HL-60/S4 treated with phorbol 12-myristate 13-acetate at 8.2 ng/mL for 4 days and 3 days (cell line): Measurements from ENCODE around the gene CELA2A.

Experiments
- in situ Hi-C: fragments of 300-500 bp; cut with MboI; formaldehyde crosslinking; loops from 2 replicates; pipeline ENCODE4 v1.15.0; 2022; ENCODE audit warnings: low sequenced_read_pairs

The CELA2A gene

DNA sequence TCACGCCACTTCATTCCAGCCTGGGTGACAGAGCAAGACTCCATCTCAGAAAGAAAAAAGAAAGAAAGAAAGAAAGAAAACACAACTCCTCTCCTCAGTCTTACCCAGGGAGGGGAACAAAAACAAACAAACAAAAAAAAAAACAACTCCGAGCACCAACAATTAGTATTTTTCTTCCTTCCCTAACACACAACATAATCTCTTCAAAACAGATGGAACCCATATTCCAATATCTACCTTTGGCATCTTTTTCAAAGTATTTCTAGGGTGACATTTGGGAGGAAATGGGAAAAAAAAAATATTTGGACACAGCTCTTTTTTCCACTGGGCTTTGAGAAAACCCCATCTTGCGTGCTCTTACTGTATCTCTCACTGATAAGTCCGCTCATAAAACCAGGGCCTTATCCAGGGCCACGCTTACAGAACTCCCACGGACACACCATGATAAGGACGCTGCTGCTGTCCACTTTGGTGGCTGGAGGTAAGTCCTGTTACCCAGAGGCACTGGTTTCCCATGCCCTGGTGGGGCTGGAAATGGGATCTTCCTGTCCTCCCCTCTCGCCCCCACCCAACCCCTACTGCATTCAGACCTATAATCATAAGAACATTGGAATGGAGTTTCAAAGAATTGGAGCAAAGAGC is at the start of gene CELA2A:
Gene CELA2A, plus strand, starts transcription at position 420 of the 642 bp plus-strand sequence. Its CDS starts 22 bp downstream, at position 442.
- in situ Hi-C loops = no loop called here

DNA sequence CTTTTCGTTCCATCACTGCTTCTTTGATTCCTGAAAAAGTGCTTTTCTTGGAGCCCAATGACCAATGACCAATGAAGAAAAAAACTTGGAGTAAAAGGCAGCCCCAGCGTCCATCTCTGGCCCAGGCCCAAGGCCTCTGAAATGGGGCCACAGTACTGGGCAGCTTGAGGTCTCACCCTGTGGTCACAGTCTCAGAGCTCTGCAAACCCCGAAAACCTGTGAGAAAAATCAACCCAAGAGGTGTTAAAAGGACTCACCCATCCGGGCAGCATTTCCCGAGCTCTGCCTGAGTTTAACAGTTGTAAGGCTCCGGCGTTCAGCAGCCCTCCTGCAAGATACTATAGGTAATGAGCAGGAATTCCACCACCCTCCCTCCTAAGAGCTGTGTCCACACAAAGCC is 49.0 kb upstream of the CELA2A start:
- in situ Hi-C loops = no loop called here

DNA sequence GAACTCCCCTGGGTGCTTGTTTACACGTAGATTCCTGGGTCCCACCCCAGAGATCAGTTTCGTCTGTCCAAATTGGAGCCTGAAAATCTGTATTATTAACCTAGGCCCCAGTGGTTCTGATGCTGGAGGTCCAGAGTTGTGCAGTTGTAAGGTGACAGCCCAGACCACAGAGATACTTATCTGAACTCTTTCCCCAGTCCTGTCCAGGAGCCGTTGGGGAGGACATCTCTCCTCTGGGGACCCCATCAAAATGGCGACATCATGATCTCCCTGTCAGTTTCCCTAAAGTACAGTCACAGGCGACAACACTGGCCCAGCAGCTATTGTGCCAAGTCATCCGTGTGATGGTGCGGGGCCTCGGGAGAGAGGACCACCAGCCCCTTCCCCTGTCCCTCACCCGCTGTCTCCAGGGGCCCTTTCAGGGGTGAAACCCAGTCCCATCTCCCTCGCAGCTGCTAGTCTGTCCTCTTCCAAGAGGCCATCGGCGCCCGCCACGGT is 47.6 kb upstream of the CELA2A start:
- in situ Hi-C loops = no loop called here

DNA sequence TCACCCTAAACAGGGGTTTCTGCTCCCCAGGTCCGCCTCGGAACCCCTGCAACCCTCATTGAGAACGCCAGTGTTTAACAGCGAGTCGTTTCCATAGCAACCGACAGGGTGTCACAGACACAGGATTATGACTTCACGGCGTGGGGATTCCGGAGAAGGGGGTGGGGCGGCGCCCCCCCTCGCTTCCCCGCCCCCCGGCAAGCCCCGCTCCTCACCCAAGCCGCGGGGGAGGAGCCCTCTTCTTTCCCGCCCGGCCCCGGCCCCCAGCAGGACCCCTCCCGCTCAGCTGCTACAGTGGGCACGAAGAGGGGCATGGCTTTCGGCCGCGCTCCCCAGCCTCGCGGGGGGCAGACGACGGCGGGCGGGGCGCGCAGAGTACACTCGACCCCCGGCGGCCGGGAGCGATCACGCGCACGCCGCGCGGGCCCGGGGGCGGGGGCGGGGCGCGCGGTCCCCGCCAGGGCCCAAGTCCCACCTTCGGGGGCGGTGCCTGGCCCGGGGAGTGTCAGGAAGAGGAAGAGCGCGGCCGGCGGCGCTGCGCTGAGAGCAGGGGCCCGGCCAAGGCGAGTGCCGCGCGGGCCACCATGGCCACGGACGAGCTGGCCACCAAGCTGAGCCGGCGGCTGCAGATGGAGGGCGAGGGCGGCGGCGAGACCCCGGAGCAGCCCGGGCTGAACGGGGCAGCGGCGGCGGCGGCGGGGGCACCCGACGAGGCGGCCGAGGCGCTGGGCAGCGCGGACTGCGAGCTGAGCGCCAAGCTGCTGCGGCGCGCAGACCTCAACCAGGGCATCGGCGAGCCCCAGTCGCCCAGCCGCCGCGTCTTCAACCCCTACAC is 46.9 kb upstream of the CELA2A start, which contains the start of gene EFHD2:
Gene EFHD2, plus strand, starts transcription at position 501 of the 835 bp plus-strand sequence. Its CDS starts 84 bp downstream, at position 585.
- in situ Hi-C loops = no loop called here

DNA sequence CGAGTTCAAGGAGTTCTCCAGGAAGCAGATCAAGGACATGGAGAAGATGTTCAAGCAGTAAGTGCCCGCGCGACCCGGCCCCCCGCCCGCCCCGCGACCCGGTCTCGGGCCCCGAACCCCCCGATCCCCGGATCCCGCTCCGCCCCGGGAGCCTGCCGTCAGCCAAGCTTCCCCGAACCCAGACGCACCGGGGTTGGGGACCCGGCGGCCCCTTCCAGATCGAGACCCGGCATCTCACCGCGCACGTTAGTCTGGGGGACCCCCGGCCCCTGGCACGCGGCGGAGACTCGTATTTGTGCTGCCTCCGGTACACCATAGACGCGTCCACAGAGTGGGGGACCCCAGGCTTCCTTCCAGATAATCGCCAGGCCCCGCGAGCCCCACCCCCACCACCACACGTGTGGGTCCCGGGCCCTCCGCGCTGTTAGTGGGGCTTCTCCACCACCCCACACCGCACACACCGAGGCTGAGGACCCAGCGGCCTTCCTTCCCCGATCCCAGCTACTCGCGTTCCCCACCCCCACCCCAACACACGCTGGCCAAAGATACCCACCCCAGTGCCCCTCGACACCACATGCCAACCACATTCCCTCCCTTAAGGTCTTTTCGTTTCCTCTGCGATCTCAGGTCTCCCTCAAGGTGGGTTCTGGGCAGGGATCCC is 46.2 kb upstream of the CELA2A start:
- in situ Hi-C loops = no loop called here

DNA sequence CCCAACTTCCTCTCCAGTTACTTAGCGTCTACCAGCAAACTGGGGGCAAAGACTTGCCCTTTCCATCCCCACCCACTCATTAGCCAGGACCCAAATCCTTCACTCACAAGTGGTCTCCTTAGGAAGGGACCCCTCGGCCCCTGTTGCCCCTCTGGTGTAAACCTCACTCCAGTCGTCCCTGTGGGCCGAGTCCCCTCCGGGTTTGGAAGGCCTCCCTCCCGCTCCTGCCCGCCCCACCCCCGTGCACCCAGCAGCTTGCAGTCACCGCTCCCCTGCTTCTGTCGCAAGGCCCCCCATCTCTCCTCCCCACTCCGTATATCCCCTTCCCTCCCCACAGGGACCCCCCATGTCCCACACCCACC is 45.7 kb upstream of the CELA2A start:
- in situ Hi-C loops = no loop called here

DNA sequence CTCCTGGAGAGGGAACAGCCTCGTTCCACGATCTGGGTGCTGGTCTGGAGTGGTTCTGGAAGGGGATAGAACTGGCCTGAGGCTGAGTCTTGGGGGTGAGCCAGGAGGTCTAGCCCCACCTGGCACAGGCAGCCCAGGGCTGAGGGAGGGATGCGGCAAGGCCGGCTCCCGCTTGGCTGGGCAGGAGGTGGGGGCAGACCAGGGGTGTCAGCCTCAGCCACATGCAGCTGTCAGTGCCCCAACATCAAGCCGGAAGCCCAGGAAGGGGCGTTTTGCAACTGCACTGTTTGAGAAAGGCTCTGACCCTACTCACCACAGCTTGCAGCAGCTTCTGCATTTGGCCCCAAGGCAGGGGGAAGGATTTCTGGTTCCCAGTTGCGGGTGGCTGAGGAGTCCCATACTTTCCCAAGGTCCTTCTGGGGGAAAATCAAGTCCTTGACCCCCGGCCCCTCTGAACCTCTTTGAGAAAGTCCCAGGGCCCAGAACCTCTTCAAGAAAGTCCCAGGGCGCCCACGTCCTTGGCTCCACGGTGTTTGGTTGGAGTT is 44.9 kb upstream of the CELA2A start:
- in situ Hi-C loops = no loop called here

DNA sequence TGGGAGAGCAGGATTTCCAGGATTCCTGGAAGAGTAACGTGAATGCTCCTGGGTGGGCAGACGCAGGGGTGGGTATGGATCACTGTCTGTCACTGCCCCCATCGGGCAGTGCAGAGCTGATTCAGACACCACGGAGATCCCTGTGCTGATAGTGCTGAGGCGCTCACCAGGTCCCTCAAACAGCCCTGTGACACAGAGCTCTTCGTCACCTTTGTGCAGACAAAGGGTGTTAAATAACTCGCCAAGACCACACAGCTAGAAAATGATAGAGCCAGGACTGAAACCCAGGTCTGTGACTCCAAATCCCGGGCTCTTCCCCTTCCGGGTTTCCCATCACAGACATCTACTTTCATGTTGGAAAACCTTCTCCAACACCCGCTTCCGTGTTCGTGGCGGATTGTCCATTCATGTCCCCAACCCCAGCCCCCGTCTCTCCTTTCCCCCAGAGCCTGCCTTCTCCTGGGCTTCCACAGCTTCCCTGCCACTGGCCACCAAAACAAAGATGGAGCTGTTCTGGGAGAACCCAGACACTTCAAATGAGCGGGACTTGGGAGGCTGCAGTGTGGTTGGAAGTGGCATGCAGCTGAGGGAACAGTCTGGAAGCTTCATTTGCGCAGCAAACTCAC is 44.2 kb upstream of the CELA2A start:
- in situ Hi-C loops = no loop called here

DNA sequence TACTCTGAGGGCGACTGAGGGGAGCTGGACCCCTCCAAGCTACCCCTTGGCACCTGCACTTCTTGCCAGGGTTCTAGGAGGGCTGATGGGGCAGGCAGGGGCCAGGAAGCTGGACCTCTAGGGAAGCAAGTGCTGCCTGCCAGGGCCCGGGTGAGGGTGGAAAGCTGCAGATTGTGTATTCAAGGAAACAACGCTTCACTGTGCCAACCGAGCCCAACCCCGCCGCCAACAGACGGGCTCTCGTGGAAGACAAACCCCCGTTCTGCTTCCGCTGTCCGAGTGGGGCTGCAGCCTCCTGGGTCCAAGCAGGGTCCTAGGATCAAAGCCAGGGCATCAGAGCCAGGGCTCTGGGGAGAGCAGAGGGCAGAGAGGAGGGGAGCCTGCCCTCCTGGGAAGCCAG is 43.7 kb upstream of the CELA2A start:
- in situ Hi-C loops = no loop called here

DNA sequence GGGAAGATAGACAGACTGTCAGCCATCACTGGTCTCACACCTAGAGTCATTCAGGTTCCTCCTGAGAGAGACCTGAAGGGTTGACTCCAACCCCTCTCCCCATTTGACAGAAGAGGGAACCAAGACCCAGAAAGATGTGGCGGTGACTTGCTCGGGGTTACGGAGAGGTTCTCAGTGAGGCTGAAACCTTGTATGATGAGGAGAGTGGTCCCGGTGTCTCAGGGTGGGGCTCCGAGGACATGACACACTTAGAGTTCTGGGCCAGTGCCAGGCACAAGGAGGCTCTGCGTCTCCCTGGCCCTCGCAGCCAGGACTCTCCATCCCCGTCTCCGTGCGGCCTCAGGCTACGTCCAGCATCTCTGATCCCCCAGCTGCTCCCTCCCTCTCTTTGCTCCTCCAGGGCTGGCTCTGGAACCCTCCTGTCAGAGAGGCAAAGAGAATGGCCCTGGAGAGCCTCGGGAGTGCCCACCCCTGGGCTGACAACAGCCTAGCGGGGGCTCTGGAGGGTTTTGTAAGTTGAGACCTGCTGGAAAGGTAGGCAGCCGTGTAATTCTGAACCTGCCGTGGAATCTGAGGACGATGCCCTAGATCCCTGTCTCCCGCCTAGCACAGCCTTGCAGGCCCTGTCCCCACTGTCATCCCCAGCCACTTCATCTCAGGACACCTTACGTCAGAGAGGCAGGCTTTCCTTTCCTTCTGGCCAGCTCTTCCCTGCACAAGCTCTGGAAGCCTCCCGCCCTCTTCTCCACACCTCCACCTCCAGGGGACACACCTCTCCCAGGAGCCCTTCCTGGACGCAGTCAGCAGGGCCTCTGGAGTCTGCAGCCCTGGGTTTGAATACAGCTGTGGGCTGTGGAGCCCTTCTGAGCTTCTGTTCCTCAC is 42.7 kb upstream of the CELA2A start:
- in situ Hi-C loops = no loop called here

DNA sequence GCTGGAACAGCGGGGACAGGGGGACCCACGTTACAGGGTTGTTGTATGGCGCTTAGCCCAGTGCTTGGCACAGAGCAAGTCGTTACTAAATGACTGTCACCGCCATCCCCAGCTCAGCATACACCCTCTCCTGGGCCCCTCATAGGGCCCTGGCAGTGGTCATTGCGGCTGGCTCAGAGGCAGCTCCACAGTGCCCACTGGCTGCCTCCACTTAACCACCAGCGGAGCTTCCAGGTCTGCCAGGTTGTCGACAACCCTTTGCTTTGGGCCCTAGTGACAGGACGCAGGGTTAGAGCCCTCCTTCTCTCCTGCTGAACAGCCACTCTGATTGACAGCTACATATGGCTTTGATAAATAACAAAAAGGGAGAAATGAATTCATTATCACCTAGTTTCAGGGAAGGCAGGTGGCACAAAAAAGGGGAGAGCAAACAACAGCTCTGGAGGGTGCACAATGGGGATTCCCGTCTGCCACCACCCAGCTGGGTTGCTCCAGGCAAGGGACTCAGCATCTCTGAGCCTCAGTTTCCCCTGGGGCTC is 42.0 kb upstream of the CELA2A start:
- in situ Hi-C loops = no loop called here

DNA sequence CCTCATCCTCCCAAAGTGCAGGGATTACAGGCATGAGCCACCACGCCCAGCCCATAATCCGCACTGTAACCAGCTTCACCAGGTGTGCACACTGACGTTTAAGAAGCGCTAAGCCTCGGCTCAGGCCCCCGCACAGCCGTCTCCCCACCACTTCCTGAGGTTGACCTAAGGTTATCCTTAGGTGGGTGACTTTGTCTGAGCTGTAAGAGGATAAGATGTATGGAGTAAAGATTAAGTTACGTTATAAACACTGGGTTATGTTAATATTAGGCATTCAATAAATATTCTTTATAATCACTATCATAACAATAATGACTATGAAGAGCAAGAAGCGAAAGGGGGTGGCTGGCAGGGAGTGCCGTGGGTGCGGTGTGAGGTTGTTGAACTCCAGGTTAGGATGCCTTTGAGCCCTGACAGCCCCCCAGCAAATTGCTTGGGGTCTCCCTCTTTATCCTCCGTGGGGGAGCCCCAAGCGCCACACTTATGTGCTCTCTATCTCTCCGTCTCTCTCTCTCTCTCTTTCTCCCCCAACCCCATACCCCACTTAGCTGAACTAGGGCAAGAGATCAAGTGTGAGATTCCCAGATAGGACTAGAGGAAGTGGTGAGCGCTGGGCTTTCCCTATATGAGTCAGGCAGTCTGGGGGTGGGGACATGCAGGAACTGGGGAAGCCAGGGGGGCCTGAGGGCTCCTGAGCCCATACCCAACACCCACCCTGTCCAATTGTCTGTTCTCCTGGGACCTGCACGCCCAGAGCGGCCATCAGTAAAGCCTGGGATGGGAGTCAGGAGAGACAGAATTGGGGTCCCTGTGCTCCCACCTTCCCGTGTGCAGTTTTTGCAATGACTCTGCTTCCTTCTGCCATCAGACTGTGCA is 39.2 kb upstream of the CELA2A start:
- in situ Hi-C loops = no loop called here

DNA sequence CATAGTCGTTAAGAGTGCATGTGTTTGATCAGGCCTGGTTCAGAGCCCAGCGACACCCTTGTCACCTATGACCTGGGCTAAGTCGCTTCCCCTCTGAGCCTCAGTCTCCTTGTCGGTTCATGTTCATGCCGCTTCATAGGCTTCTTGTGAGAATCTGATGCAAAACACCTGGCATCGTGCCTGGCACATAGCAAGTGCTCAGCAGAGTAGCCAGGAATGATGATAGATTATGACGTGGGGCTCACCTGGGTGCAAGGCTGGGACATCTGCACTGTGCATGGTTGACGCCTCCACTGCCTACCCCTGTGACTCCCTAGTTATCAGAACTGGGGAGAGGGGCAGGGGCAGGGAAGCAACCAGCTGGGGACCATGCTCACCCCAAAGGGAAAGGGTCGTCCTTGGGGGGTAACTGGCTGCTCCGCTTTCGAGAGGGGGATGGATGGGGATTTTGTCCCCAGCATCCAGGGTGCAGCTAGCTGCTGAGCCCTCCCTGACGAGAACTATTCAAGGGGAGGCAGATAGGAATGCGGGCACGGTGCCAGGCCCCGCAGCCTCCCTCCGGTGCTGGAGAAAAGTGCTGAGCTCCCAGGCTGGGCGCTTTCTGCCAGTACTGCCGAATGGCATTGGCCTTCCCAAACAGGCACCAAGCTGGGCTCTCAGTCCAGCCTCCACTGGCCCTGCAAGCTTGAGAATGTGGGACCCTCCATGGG is 37.6 kb upstream of the CELA2A start:
- in situ Hi-C loops = no loop called here

DNA sequence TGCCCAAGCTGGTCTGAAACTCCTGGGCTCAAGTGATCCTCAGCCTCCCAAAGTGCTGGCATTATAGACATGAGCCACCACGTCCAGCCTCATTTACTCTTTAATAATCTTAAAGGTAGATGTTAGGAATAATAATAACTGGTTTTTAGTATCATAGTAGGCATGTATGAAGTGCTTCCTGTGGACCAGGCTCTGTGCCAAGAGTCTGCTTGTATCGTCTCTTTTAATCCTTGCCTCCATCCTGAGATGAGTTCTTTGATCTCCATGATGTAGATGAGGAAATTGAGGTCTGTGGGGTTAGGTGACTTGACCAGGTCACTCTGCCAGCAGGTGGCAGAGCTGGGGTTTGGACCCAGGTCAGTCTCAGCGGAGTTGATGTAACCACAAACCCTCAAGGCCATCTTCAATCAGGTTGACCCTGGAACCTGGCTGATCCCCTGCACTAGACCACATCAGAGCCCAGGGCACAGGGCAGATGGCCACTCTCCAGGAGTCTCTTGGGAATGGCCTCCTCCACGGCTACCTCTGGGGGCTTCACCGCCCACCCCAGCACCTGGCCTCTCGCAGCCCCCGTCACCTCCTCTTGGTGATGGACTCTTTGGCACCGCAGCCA is 35.6 kb upstream of the CELA2A start:
- in situ Hi-C loops = loop anchor here (10.0 kb wide), 1 partner anchor 76 kb away; no protein-coding TSS in a partner anchor

DNA sequence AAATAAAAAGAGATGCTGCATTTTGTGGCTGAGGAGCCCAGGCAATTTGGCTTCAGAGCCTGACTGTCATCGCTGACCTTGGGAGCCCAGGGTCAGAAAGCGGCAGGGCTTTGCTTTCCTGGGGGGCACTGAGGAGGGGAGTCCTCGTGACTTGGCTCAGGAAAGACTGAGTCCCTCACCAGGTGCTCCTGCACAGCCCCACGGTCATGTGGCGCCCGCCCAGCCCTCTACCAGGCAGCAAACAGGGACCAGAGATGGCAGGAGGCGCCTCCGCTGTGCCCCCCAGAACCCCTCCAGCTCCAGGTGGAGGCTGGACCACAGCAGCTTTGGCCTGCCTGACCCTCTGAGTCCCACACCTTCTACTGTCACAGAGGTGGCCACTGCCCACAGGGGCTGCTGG is 33.7 kb upstream of the CELA2A start:
- in situ Hi-C loops = loop anchor here (10.0 kb wide), 1 partner anchor 78 kb away; no protein-coding TSS in a partner anchor

DNA sequence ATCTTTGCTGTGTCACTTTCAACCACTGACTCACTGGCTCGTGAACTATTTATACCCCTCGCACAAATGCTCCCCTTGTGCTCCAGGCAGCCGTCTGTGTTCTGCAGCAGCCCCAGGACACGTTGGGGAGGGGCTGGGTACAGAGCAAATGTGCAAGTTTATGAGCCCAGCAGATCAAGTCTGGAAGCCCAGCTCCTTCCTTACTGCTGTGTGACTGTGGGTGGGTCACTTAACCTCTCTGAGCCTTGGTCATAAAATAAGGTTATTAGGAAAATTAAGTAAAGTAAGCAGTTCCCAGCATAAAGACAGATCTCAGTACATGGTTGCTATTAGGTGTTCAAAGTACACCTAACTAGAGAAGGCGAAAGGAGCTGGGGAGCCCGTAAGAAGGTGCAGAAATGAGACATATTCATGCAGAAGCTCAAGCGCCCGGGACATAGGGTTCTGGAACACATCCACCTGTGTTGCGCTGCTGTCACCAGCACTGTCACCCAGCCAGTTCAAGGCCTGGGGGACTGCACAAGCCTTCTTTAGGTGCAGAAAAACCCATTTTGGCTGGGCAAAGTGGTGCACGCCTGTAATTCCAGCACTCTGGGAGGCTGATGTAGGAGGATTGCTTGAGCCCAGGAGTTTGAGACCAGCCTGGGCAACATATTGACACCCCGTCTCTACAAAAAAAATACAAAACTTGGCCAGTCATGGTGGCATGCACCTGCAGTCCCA is 33.0 kb upstream of the CELA2A start:
- in situ Hi-C loops = loop anchor here (10.0 kb wide), 1 partner anchor 79 kb away; no protein-coding TSS in a partner anchor
